Small intestine (tissue), 16 donors: ENCODE measurements around the gene YAE1. TPM values are rescaled to one million over a fixed set of nuclear protein-coding genes. Genes with fewer than 3 reads are reported as not detected.

Experiments
- DNase-seq, 2 donors: peaks; one replicate each; pipeline versions ENCODE4 v3.0.0 to v3.0.0-alpha.2; 2013
- FAIRE-seq: peaks from 2 replicates; lab custom pipeline; 2012; peaks lifted over from hg19 to GRCh38; lab: Jason Lieb, UNC
- H3K27ac ChIP-seq, 3 donors: one replicate each; pipeline ENCODE4 v1.5.1; 2013; ENCODE audit warnings: low read length in 2 of 3, mild to moderate bottlenecking in 2 of 3, control low read depth in 1 of 3, inconsistent platforms in 1 of 3, low read depth in 1 of 3, moderate library complexity in 1 of 3
- H3K27me3 ChIP-seq, 3 donors: one replicate each; pipeline ENCODE4 v1.6.1; 2013; ENCODE audit warnings: low read length in 3 of 3, inconsistent platforms in 1 of 3; ENCODE audit not compliant: control insufficient read depth in 3 of 3, insufficient read depth in 3 of 3
- H3K36me3 ChIP-seq, 3 donors: one replicate each; pipeline ENCODE4 v1.6.1; 2013; ENCODE audit warnings: low read length in 3 of 3, inconsistent platforms in 1 of 3, low read depth in 1 of 3, mild to moderate bottlenecking in 1 of 3, moderate library complexity in 1 of 3; ENCODE audit not compliant: control insufficient read depth in 3 of 3, insufficient read depth in 2 of 3
- H3K4me1 ChIP-seq, 3 donors: one replicate each; pipeline ENCODE4 v1.6.1; 2013; ENCODE audit warnings: low read length in 2 of 3, inconsistent platforms in 1 of 3, low read depth in 1 of 3, mild to moderate bottlenecking in 1 of 3, moderate library complexity in 1 of 3; ENCODE audit not compliant: control insufficient read depth in 3 of 3, insufficient read depth in 2 of 3
- H3K4me3 ChIP-seq, 3 donors: one replicate each; pipeline ENCODE4 v1.5.1; 2013; ENCODE audit warnings: low read length in 3 of 3, control low read depth in 1 of 3, inconsistent platforms in 1 of 3, low read depth in 1 of 3, mild to moderate bottlenecking in 1 of 3, moderate library complexity in 1 of 3
- H3K9me3 ChIP-seq, 2 donors: one replicate each; pipeline ENCODE4 v1.6.1; 2013; ENCODE audit warnings: low read depth in 1 of 2, low read length in 1 of 2; ENCODE audit not compliant: control insufficient read depth in 2 of 2, insufficient read depth in 1 of 2
- WGBS, 3 donors: extraction: QIAGEN DNeasy Blood & Tissue Kit; methylation state at CpG; one replicate each; pipeline ENCODE4 v1.1.7; 2013; 5-methylcytosine and 5-hydroxymethylcytosine counted together
- long read RNA-seq, 10 donors: transcript quantifications; one replicate each; lab custom pipeline, GENCODE V29; 2026
- polyA plus RNA-seq, 4 donors: library from polyadenylated mRNA; stranded (reverse) in 3 of 4; unstranded in 1 of 4; fragments of 200-250 nt in 3 of 4; fragments of 120-200 nt in 1 of 4; gene quantifications; one replicate each; pipeline versions ENCODE4 v1.2.1 to v1.2.3, GENCODE V29; 2013
- donor health status: healthy with polysubstance abuse.
- donor health status: control.
- donor health status: control.
- donor health status: Bipolar disorder and iron deficiency.
- donor health status: healthy.

YAE1 gene
- 10 to 100 TPM; 32.8 to 61.6 (median 51.9) TPM for polyA plus RNA-seq
- long read RNA-seq, donor 1, transcript YAE1-205 (2 exons, 660 nt) = minor isoform, 6 of 79 reads
- long read RNA-seq, donor 1, transcript YAE1-201 (3 exons, 899 nt) = major isoform, 44 of 79 reads
- long read RNA-seq, donor 1, partial matches to known transcripts = 26 of 79 reads
- long read RNA-seq, donor 1, other reads (novel, unspliced or antisense) = 0 of 79 reads
- long read RNA-seq, donor 2, transcript YAE1-201 (3 exons, 899 nt) = major isoform, 16 of 17 reads
- long read RNA-seq, donor 2, partial matches to known transcripts = 0 of 17 reads
- long read RNA-seq, donor 2, other reads (novel, unspliced or antisense) = 0 of 17 reads
- long read RNA-seq, donor 3, transcript YAE1-201 (3 exons, 899 nt) = major isoform, 11 of 15 reads
- long read RNA-seq, donor 3, partial matches to known transcripts = 0 of 15 reads
- long read RNA-seq, donor 3, other reads (novel, unspliced or antisense) = 0 of 15 reads
- long read RNA-seq, donor 4, partial matches to known transcripts = 0 of 1 reads
- long read RNA-seq, donor 4, other reads (novel, unspliced or antisense) = 0 of 1 reads
- long read RNA-seq, donor 5, partial matches to known transcripts = 0 of 6 reads
- long read RNA-seq, donor 5, other reads (novel, unspliced or antisense) = 0 of 6 reads
- long read RNA-seq, donor 6, transcript YAE1-201 (3 exons, 899 nt) = major isoform, 18 of 20 reads
- long read RNA-seq, donor 6, partial matches to known transcripts = 0 of 20 reads
- long read RNA-seq, donor 6, other reads (novel, unspliced or antisense) = 0 of 20 reads
- long read RNA-seq, donor 7, transcript YAE1-201 (3 exons, 899 nt) = major isoform, 23 of 42 reads
- long read RNA-seq, donor 7, partial matches to known transcripts = 15 of 42 reads
- long read RNA-seq, donor 7, other reads (novel, unspliced or antisense) = 0 of 42 reads
- long read RNA-seq, donor 8, partial matches to known transcripts = 0 of 2 reads
- long read RNA-seq, donor 8, other reads (novel, unspliced or antisense) = 0 of 2 reads
- long read RNA-seq, donor 9, partial matches to known transcripts = 0 of 5 reads
- long read RNA-seq, donor 9, other reads (novel, unspliced or antisense) = 0 of 5 reads
- long read RNA-seq, donor 10, transcript YAE1-201 (3 exons, 899 nt) = major isoform, 15 of 17 reads
- long read RNA-seq, donor 10, partial matches to known transcripts = 0 of 17 reads
- long read RNA-seq, donor 10, other reads (novel, unspliced or antisense) = 0 of 17 reads

GRCh38 chr7:39566023-39566921, at the start of gene YAE1:
YAE1 (plus strand) TSS chr7:39566404; CDS start chr7:39566419, 15 bp downstream.
- FAIRE-seq (no peak), DNase-seq (peak; percentile 79 to 93)
- WGBS, 3 donors = 0 to 1% (median 1%) methylated on average over 62 to 64 of the region's 64 CpGs
- Histone ChIP-seq H3K9me3 (no peaks in the 10 kb centered on the region), H3K27ac (peak within 1 kb of the TSS; percentile 82 to 95 (median 91)), H3K4me1 (peaks cover 0 to 4% (median under 1%) of the 10 kb centered on the region in 3 donors), H3K27me3 (no peaks in the 10 kb centered on the region), H3K36me3 (peaks cover 0 to 4% (median 4%) of the 10 kb centered on the region in 3 donors), H3K4me3 (peak within 1 kb of the TSS; percentile 62 to 97 (median 90))

GRCh38 chr7:39516498-39516897, 49.7 kb upstream of the YAE1 start:
- Histone ChIP-seq H3K27me3 (no peaks in the 10 kb centered on the region), H3K4me1 (no peaks in the 10 kb centered on the region), H3K36me3 (no peaks in the 10 kb centered on the region), H3K27ac (no peak overlapping the region), H3K9me3 (no peaks in the 10 kb centered on the region), H3K4me3 (no peak overlapping the region)
- DNase-seq (no peak), FAIRE-seq (no peak)
- WGBS, 3 donors = 80 to 85% (median 81%) methylated on average over 7 of the region's 7 CpGs

GRCh38 chr7:39517240-39517639, 49.0 kb upstream of the YAE1 start:
- DNase-seq = peak; percentile 35 to 83
- H3K4me3 ChIP-seq = no peak overlapping the region
- WGBS, 3 donors = 7 to 50% (median 43%) methylated on average over 3 of the region's 3 CpGs
- no peaks in the 10 kb centered on the region for H3K27me3 ChIP-seq
- no peak overlapping the region for H3K27ac ChIP-seq
- no peaks in the 10 kb centered on the region for H3K4me1 ChIP-seq
- no peaks in the 10 kb centered on the region for H3K9me3 ChIP-seq
- no peak for FAIRE-seq
- no peaks in the 10 kb centered on the region for H3K36me3 ChIP-seq

GRCh38 chr7:39525926-39526325, 40.3 kb upstream of the YAE1 start:
- Histone ChIP-seq H3K36me3 (no peaks in the 10 kb centered on the region), H3K27ac (no peak overlapping the region), H3K27me3 (no peaks in the 10 kb centered on the region), H3K9me3 (no peaks in the 10 kb centered on the region), H3K4me1 (peaks cover 0 to 18% (median 2%) of the 10 kb centered on the region in 3 donors), H3K4me3 (no peak overlapping the region)
- WGBS, 3 donors = 92 to 97% (median 95%) methylated on average over 1 of the region's 1 CpG
- DNase-seq (no peak), FAIRE-seq (no peak)

GRCh38 chr7:39526666-39527065, 39.5 kb upstream of the YAE1 start:
- no peaks in the 10 kb centered on the region for H3K27me3 ChIP-seq
- DNase-seq (no peak), FAIRE-seq (no peak)
- H3K4me3 ChIP-seq = no peak overlapping the region
- H3K9me3 ChIP-seq = no peaks in the 10 kb centered on the region
- no peaks in the 10 kb centered on the region for H3K36me3 ChIP-seq
- H3K4me1 ChIP-seq = peaks cover 0 to 22% (median 2%) of the 10 kb centered on the region in 3 donors
- H3K27ac ChIP-seq = no peak overlapping the region

- H3K4me1 ChIP-seq = peaks cover 0 to 27% (median 2%) of the 10 kb centered on the region in 3 donors
- no peak overlapping the region for H3K27ac ChIP-seq
- WGBS, 3 donors = 58 to 68% (median 62%) methylated on average over 2 of the region's 2 CpGs
- no peak for FAIRE-seq
- no peaks in the 10 kb centered on the region for H3K9me3 ChIP-seq
- no peaks in the 10 kb centered on the region for H3K27me3 ChIP-seq
- DNase-seq = no peak
- no peaks in the 10 kb centered on the region for H3K36me3 ChIP-seq
- H3K4me3 ChIP-seq = no peak overlapping the region
Measured at GRCh38 chr7:39527296-39527695, 38.9 kb upstream of the YAE1 start.

- Histone ChIP-seq H3K9me3 (peaks cover 0 to under 1% of the 10 kb centered on the region in 2 donors), H3K4me1 (peaks cover under 1 to 34% (median 2%) of the 10 kb centered on the region in 3 donors), H3K4me3 (no peak overlapping the region), H3K27ac (no peak overlapping the region), H3K36me3 (no peaks in the 10 kb centered on the region), H3K27me3 (no peaks in the 10 kb centered on the region)
- WGBS, 3 donors = 80 to 89% (median 85%) methylated on average over 2 of the region's 2 CpGs
- DNase-seq = no peak
- no peak for FAIRE-seq
Measured at GRCh38 chr7:39527951-39528350, 38.3 kb upstream of the YAE1 start.
